A549 (cell line): ENCODE measurements around the gene PFDN6. TPM values are rescaled to one million over a fixed set of nuclear protein-coding genes. Genes with fewer than 3 reads are reported as not detected.

ENCODE experiments used
- ATAC-seq, 2 experiments: fragments of 200-7000 bp in 1 of 2; fragments of >200 bp in 1 of 2; cut with Nextera tagmentation in 1 of 2; cut with Tn5 transposase in 1 of 2; 3 replicates each; pipeline versions ENCODE4 v1.8.0 to v1.9.1; 2018 to 2020; ENCODE audit warnings: mild to moderate bottlenecking in 1 of 2, moderate library complexity in 1 of 2
- CTCF ChIA-PET: fragments of 300-600 bp; sonication (Branson Sonifier 250); formaldehyde crosslinking; extraction: SDS; loops from one replicate; lab custom pipeline; 2021; ENCODE audit warnings: antibody characterized with exemption, inconsistent platforms; lab: Yijun Ruan, JAX
- POLR2A ChIA-PET: fragments of 350-600 bp; formaldehyde crosslinking; extraction: SDS; loops from one replicate; lab custom pipeline; 2021; ENCODE audit warnings: antibody characterized with exemption, inconsistent platforms; lab: Yijun Ruan, JAX
- DNase-seq, 2 experiments: peaks; one replicate each; pipeline versions ENCODE4 v3.0.0 to v3.0.0-alpha.2; 2011 to 2016; ENCODE audit warnings: low read depth in 1 of 2, low spot score in 1 of 2
- FAIRE-seq: peaks from 2 replicates; lab custom pipeline; 2011; peaks lifted over from hg19 to GRCh38; lab: Jason Lieb, UNC
- H3K27ac ChIP-seq, 2 experiments: fragments of >200 bp; sonication (Bioruptor Twin); formaldehyde crosslinking; 3 replicates each; pipeline ENCODE4 v1.5.1; 2016 to 2017
- H3K4me1 ChIP-seq: fragments of >200 bp; sonication (Bioruptor Twin); formaldehyde crosslinking; 3 replicates; pipeline ENCODE4 v1.6.1; 2016
- H3K4me2 ChIP-seq: fragments of >200 bp; sonication (Bioruptor Twin); formaldehyde crosslinking; 3 replicates; pipeline ENCODE4 v1.6.1; 2016
- H3K4me3 ChIP-seq: fragments of >200 bp; sonication (Bioruptor Twin); formaldehyde crosslinking; 3 replicates; pipeline ENCODE4 v1.5.1; 2016
- H3K9me3 ChIP-seq: fragments of >200 bp; sonication (Bioruptor Twin); formaldehyde crosslinking; 3 replicates; pipeline ENCODE4 v1.6.1; 2016
- ESRRA ChIP-seq: fragments of 150-350 bp; IDR thresholded peaks from 2 replicates; pipeline ENCODE4 v1.6.1; 2014; ENCODE audit warnings: mild to moderate bottlenecking, low read length, borderline replicate concordance
- HEYL ChIP-seq: fragments of 250-450 bp; sonication (Bioruptor Pico); IDR thresholded peaks from 2 replicates; pipeline ENCODE4 v1.8.0; 2021; ENCODE audit warnings: mild to moderate bottlenecking, moderate library complexity
- HOXA7 ChIP-seq: fragments of 250-450 bp; sonication (Bioruptor Pico); IDR thresholded peaks from 2 replicates; pipeline ENCODE4 v1.5.0; 2020; ENCODE audit warnings: mild to moderate bottlenecking, moderate library complexity
- JUN ChIP-seq, 2 experiments: fragments of >200 bp; sonication (Bioruptor Twin); formaldehyde crosslinking; IDR thresholded peaks; 2 replicates in 1 of 2; 3 replicates in 1 of 2; pipeline ENCODE4 v1.6.1; 2016 to 2017
- JUNB ChIP-seq: fragments of >200 bp; sonication (Bioruptor Twin); formaldehyde crosslinking; IDR thresholded peaks from 2 replicates; pipeline ENCODE4 v1.6.1; 2016
- KDM1A ChIP-seq: fragments of 200-600 bp; sonication (generic); IDR thresholded peaks from 2 replicates; pipeline ENCODE4 v1.6.1; 2016; ENCODE audit warnings: low read depth, mild to moderate bottlenecking
- MAFK ChIP-seq: fragments of 450-650 bp; IDR thresholded peaks from 2 replicates; pipeline ENCODE4 v1.6.1; 2014; ENCODE audit not compliant: partially characterized antibody
- MAZ ChIP-seq: fragments of 150-350 bp; IDR thresholded peaks from 2 replicates; pipeline ENCODE4 v1.6.1; 2014; ENCODE audit warnings: antibody characterized with exemption, low read depth, low read length, borderline replicate concordance
- NPAS2 ChIP-seq: fragments of 250-450 bp; sonication (Bioruptor Pico); IDR thresholded peaks from 2 replicates; pipeline ENCODE4 v1.8.0; 2022; ENCODE audit warnings: mild to moderate bottlenecking, moderate library complexity, borderline replicate concordance
- PHF8 ChIP-seq: fragments of 200-600 bp; sonication (generic); IDR thresholded peaks from 2 replicates; pipeline ENCODE4 v1.6.1; 2016; ENCODE audit warnings: low read depth, mild to moderate bottlenecking, antibody characterized with exemption, moderate library complexity, borderline replicate concordance
- POLR2A ChIP-seq: IDR thresholded peaks from 2 replicates; pipeline ENCODE4 v1.6.1; 2012; ENCODE audit warnings: mild to moderate bottlenecking, low read length
- POLR2AphosphoS2 ChIP-seq: conservative IDR thresholded peaks from 2 replicates; pipeline ENCODE4 v1.6.1; 2012; ENCODE audit warnings: low read length, improper control_type of control experiment, inconsistent platforms
- RAD21 ChIP-seq, 2 experiments: fragments of >200 bp in 1 of 2; sonication (Bioruptor Twin) in 1 of 2; formaldehyde crosslinking in 1 of 2; IDR thresholded peaks in 1 of 2; conservative IDR thresholded peaks in 1 of 2; 2 replicates in 1 of 2; 3 replicates in 1 of 2; pipeline ENCODE4 v1.6.1; 2012 to 2018; ENCODE audit warnings: inconsistent platforms in 1 of 2
- ZFP36 ChIP-seq: fragments of 450-650 bp; IDR thresholded peaks from 2 replicates; pipeline ENCODE4 v1.6.1; 2014; ENCODE audit warnings: borderline replicate concordance; ENCODE audit not compliant: partially characterized antibody
- ZNF302 ChIP-seq: fragments of 250-450 bp; sonication (Bioruptor Pico); IDR thresholded peaks from 2 replicates; pipeline ENCODE4 v1.9.0; 2021; ENCODE audit warnings: inconsistent platforms, mild to moderate bottlenecking, moderate library complexity
- WGBS: methylation state at CpG from one replicate; pipeline ENCODE4 v1.1.6; 2017; ENCODE audit errors: missing lambda C conversion rate; 5-methylcytosine and 5-hydroxymethylcytosine counted together
- polyA plus RNA-seq, 4 experiments: library from polyadenylated mRNA; depleted of rRNA in 3 of 4; stranded (reverse); fragments of >200 nt; fragmentation: RNase III in 1 of 4; extraction: RNeasy Plus Mini Kit Qiagen cat#74134 plus additional on column Dnase treatment in 1 of 4; gene quantifications; 2 replicates in 3 of 4; 3 replicates in 1 of 4; pipeline ENCODE4 v1.2.3, GENCODE V29; 2011 to 2017
- TF ChIP-seq, protein P1 (sequence below): fragments of >200 bp; sonication (Bioruptor Twin); formaldehyde crosslinking; IDR thresholded peaks from 3 replicates; pipeline ENCODE4 v1.6.1; 2016
- TF ChIP-seq, protein P2 (sequence below): fragments of 250-450 bp; sonication (Bioruptor Pico); IDR thresholded peaks from 2 replicates; pipeline ENCODE4 v1.5.0; 2021; ENCODE audit warnings: mild to moderate bottlenecking, moderate library complexity, borderline replicate concordance
- TF ChIP-seq, protein P3 (sequence below): IDR thresholded peaks from 2 replicates; pipeline ENCODE4 v1.6.1; 2012; ENCODE audit warnings: low read depth, borderline replicate concordance
- TF ChIP-seq, protein P4 (sequence below): IDR thresholded peaks from 2 replicates; pipeline ENCODE4 v1.6.1; 2012
- TF ChIP-seq, protein P5 (sequence below): IDR thresholded peaks from 2 replicates; pipeline ENCODE4 v1.6.1; 2012
- TF ChIP-seq, protein P6 (sequence below): fragments of >200 bp; sonication (Bioruptor Twin); formaldehyde crosslinking; IDR thresholded peaks from 3 replicates; pipeline ENCODE4 v1.5.1; 2016

PFDN6 gene
- polyA plus RNA-seq, 2 of the 4 experiments (the other 2 are of a cell fraction): 84.6 to 120 TPM

DNA sequence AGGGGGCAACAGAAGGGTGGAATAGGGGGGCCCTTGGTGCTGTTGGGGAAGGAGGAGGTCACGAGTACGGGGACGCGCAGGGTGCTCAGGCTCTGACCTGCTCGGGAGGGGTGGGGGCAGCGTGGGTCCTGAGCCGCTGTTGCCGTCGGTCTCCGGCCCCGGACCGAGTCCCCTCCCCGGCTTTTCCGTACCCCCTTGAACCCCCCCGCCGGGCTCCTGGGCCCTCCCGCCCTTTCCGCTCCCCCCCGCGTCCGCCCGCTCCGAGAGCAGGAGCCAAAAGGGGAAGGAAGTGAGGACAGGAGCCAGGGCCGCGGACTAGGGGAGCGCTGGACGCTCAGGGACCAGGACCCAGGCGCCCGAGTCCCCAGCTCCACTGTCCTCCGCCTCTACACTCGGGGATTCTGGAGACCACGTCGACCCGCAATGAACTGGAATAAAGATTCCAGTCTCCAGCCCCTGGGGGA lies 9.4 kb downstream of the PFDN6 start, which contains the start of gene RGL2:
TSS of gene RGL2 (minus strand) at position 170 of the 464 bp plus-strand sequence. CDS start 332 bp downstream, outside the sequence.
- POLR2A ChIA-PET: interaction anchor here (0.7 to 1.6 kb wide), 9 partner anchors 10 to 327 kb away, joined by 3 to 20 read pairs (median 3); partner anchors contain the start of genes PFDN6, RPS18, VPS52 and WDR46
- no peaks in the 10 kb centered on the region for H3K9me3 ChIP-seq
- WGBS: 0% methylated on average over 10 of the region's 34 CpGs
- no peak for TF ChIP-seq MAFK
- TF ChIP-seq JUNB: no peak
- no peak for TF ChIP-seq HOXA7 (CRISPR knock-in tag)
- TF ChIP-seq, protein P1, sequence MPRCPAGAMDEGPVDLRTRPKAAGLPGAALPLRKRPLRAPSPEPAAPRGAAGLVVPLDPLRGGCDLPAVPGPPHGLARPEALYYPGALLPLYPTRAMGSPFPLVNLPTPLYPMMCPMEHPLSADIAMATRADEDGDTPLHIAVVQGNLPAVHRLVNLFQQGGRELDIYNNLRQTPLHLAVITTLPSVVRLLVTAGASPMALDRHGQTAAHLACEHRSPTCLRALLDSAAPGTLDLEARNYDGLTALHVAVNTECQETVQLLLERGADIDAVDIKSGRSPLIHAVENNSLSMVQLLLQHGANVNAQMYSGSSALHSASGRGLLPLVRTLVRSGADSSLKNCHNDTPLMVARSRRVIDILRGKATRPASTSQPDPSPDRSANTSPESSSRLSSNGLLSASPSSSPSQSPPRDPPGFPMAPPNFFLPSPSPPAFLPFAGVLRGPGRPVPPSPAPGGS: no peak
- TF ChIP-seq MAZ: no peak
- TF ChIP-seq, protein P2, sequence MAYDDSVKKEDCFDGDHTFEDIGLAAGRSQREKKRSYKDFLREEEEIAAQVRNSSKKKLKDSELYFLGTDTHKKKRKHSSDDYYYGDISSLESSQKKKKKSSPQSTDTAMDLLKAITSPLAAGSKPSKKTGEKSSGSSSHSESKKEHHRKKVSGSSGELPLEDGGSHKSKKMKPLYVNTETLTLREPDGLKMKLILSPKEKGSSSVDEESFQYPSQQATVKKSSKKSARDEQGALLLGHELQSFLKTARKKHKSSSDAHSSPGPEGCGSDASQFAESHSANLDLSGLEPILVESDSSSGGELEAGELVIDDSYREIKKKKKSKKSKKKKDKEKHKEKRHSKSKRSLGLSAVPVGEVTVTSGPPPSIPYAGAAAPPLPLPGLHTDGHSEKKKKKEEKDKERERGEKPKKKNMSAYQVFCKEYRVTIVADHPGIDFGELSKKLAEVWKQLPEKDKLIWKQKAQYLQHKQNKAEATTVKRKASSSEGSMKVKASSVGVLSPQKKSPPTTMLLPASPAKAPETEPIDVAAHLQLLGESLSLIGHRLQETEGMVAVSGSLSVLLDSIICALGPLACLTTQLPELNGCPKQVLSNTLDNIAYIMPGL: no peak
- no peak for TF ChIP-seq HEYL (CRISPR knock-in tag)
- no peak for TF ChIP-seq PHF8
- TF ChIP-seq, all 56 proteins: peak for 0
- H3K4me2 ChIP-seq: peak within 1 kb of the TSS; percentile 86
- CTCF ChIA-PET: interaction anchor here (0.9 to 3.8 kb wide), 8 partner anchors 8 to 108 kb away, joined by 3 to 40 read pairs (median 7); partner anchors contain the start of genes B3GALT4, PFDN6, RPS18 and TAPBP
- peak in 1 of 2 experiments; percentile 40 for DNase-seq
- H3K4me1 ChIP-seq: peaks cover 4% of the 10 kb centered on the region; the same call in 1 of the 3 replicates
- peak within 1 kb of the TSS; percentile 53 for H3K4me3 ChIP-seq
- FAIRE-seq: no peak
- peak within 1 kb of the TSS; percentile 72 to 98 for H3K27ac ChIP-seq
- ATAC-seq: peak; percentile 33 to 54

DNA sequence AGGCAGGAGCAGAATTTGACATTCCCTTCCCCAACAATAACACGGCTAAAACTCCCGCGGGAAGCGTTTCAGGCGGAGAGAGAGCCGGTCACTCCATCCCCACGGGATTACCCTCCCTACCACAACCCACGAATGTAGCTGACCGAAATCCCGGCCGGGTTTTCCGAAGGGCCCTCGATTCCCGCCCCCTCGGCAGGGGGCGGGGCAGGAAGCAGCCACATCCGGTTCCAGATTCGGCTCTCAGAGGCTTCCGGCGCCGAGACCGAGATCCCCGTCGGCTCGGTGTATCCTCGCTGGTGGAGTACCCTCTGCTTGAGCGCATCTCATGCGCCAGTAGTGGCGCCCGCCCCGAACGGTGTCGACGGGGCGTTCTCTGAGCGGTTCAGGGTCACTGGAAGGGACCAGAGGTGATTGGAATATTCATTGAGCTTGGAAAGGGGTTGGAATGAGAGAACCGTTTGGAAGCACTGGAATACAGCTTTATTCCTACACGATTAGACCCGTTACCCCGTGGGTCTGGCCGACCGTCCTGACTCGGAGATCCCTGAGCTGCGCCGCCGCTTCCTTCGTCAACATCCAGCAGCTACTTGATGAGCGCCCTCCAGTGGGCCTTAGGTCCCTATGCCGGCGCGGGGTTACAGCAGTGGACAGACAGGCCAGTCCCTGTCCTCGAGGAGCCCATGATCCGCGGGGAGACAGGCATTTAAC lies 10.0 kb downstream of the PFDN6 start:
- ChIA-PET CTCF (interaction anchor here (0.6 to 3.8 kb wide), 11 partner anchors 9 to 107 kb away, joined by 3 to 40 read pairs (median 6); partner anchors contain the start of genes B3GALT4, PFDN6, RPS18 and TAPBP), POLR2A (interaction anchor here (0.7 to 1.6 kb wide), 12 partner anchors 9 to 327 kb away, joined by 3 to 20 read pairs (median 4); partner anchors contain the start of genes B3GALT4, PFDN6, RPS18 and TAPBP)
- H3K27ac ChIP-seq: peak overlapping the region; percentile 72 to 98
- H3K4me3 ChIP-seq: peak overlapping the region; percentile 53
- no peaks in the 10 kb centered on the region for H3K9me3 ChIP-seq
- DNase-seq (peak; percentile 74 to 89), ATAC-seq (peak; percentile 80), FAIRE-seq (no peak)
- peak overlapping the region; percentile 86 for H3K4me2 ChIP-seq
- under 1% methylated on average over 34 of the region's 54 CpGs for WGBS
- H3K4me1 ChIP-seq: peaks cover 4% of the 10 kb centered on the region; the same call in 1 of the 3 replicates
- no peak for TF ChIP-seq HOXA7 (CRISPR knock-in tag)
- TF ChIP-seq RAD21 (conservative IDR thresholded peaks at IDR 0.05 in 1 of 2, IDR thresholded peaks at IDR 0.05 in 1 of 2): peak; percentile 31; a peak in 1 of 5 replicates
- TF ChIP-seq PHF8: peak; percentile 49; the same call in 1 of the 2 replicates
- TF ChIP-seq, protein P1: peak; percentile 72; the same call in 1 of the 3 replicates
- peak; percentile 77 to 83; a peak in 4 of 5 replicates for TF ChIP-seq JUN (IDR thresholded peaks at IDR 0.05)
- TF ChIP-seq POLR2AphosphoS2: 0 out of 2 replicates have a peak, but pooled peaks have one; percentile 73
- no peak for TF ChIP-seq KDM1A
- no peak for TF ChIP-seq ESRRA
- TF ChIP-seq, protein P2: no peak
- TF ChIP-seq, protein P3, sequence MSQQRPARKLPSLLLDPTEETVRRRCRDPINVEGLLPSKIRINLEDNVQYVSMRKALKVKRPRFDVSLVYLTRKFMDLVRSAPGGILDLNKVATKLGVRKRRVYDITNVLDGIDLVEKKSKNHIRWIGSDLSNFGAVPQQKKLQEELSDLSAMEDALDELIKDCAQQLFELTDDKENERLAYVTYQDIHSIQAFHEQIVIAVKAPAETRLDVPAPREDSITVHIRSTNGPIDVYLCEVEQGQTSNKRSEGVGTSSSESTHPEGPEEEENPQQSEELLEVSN: 0 out of 2 replicates have a peak, but pooled peaks have one; percentile 40
- TF ChIP-seq MAZ: no peak
- no peak for TF ChIP-seq NPAS2
- TF ChIP-seq, protein P4, sequence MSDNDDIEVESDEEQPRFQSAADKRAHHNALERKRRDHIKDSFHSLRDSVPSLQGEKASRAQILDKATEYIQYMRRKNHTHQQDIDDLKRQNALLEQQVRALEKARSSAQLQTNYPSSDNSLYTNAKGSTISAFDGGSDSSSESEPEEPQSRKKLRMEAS: 0 out of 2 replicates have a peak, but pooled peaks have one; percentile 12
- TF ChIP-seq POLR2A: peak; percentile 83
- no peak for TF ChIP-seq ZFP36
- TF ChIP-seq, protein P5, sequence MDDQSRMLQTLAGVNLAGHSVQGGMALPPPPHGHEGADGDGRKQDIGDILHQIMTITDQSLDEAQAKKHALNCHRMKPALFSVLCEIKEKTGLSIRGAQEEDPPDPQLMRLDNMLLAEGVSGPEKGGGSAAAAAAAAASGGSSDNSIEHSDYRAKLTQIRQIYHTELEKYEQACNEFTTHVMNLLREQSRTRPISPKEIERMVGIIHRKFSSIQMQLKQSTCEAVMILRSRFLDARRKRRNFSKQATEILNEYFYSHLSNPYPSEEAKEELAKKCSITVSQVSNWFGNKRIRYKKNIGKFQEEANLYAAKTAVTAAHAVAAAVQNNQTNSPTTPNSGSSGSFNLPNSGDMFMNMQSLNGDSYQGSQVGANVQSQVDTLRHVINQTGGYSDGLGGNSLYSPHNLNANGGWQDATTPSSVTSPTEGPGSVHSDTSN: peak; percentile 66; the same call in 1 of the 2 replicates
- TF ChIP-seq ZNF302: no peak
- TF ChIP-seq, protein P6, sequence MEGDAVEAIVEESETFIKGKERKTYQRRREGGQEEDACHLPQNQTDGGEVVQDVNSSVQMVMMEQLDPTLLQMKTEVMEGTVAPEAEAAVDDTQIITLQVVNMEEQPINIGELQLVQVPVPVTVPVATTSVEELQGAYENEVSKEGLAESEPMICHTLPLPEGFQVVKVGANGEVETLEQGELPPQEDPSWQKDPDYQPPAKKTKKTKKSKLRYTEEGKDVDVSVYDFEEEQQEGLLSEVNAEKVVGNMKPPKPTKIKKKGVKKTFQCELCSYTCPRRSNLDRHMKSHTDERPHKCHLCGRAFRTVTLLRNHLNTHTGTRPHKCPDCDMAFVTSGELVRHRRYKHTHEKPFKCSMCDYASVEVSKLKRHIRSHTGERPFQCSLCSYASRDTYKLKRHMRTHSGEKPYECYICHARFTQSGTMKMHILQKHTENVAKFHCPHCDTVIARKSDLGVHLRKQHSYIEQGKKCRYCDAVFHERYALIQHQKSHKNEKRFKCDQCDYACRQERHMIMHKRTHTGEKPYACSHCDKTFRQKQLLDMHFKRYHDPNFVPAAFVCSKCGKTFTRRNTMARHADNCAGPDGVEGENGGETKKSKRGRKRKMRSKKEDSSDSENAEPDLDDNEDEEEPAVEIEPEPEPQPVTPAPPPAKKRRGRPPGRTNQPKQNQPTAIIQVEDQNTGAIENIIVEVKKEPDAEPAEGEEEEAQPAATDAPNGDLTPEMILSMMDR: peak; percentile 63
